Keratinocyte (primary cell): Measurements from ENCODE around the gene CBLL1. TPM values are rescaled to one million over a fixed set of nuclear protein-coding genes. Genes with fewer than 3 reads are reported as not detected.

Source experiments
- DNase-seq: peaks from one replicate; pipeline ENCODE4 v3.0.0-alpha.2; 2011; ENCODE audit warnings: low read depth, missing footprints, low spot score
- FAIRE-seq: peaks from 2 replicates; lab custom pipeline; 2011; peaks lifted over from hg19 to GRCh38; lab: Jason Lieb, UNC
- H2AFZ ChIP-seq: 2 replicates; pipeline ENCODE4 v1.6.0; 2012; ENCODE audit warnings: low read length, control low read depth, inconsistent platforms; ENCODE audit not compliant: control insufficient read depth
- H3K27ac ChIP-seq: 2 replicates; pipeline ENCODE4 v1.5.1; 2011; ENCODE audit warnings: low read length; ENCODE audit not compliant: control insufficient read depth, insufficient read depth
- H3K27me3 ChIP-seq: 3 replicates; pipeline ENCODE4 v1.6.0; 2011; ENCODE audit warnings: low read length; ENCODE audit not compliant: control insufficient read depth, insufficient read depth; ENCODE audit errors: extremely low read depth
- H3K36me3 ChIP-seq, 2 experiments: 2 replicates in 1 of 2; 3 replicates in 1 of 2; pipeline ENCODE4 v1.5.1; 2011; ENCODE audit warnings: low read length in 2 of 2, mild to moderate bottlenecking in 1 of 2; ENCODE audit not compliant: control insufficient read depth in 2 of 2, insufficient read depth in 2 of 2; ENCODE audit errors: extremely low read depth in 1 of 2
- H3K4me1 ChIP-seq: 3 replicates; pipeline ENCODE4 v1.5.1; 2011; ENCODE audit warnings: low read length; ENCODE audit not compliant: control insufficient read depth, insufficient read depth; ENCODE audit errors: extremely low read depth
- H3K4me2 ChIP-seq: 3 replicates; pipeline ENCODE4 v1.6.0; 2011; ENCODE audit warnings: low read depth, low read length; ENCODE audit not compliant: control insufficient read depth, insufficient read depth; ENCODE audit errors: extremely low read depth
- H3K4me3 ChIP-seq, 3 experiments: fragments of 200-600 bp in 1 of 3; sonication (generic) in 1 of 3; 2 replicates in 2 of 3; 3 replicates in 1 of 3; pipeline ENCODE4 v1.5.1; 2011 to 2016; ENCODE audit warnings: low read length in 3 of 3, mild to moderate bottlenecking in 3 of 3, control low read depth in 2 of 3, inconsistent platforms in 1 of 3, low read depth in 1 of 3, mixed read lengths in 1 of 3, mixed run types in 1 of 3, moderate library complexity in 1 of 3; ENCODE audit not compliant: control insufficient read depth in 2 of 3, insufficient read depth in 2 of 3; ENCODE audit errors: extremely low read depth in 1 of 3
- H3K79me2 ChIP-seq: 2 replicates; pipeline ENCODE4 v1.6.0; 2012; ENCODE audit warnings: low read length; ENCODE audit not compliant: control insufficient read depth, insufficient read depth
- H3K9ac ChIP-seq: 3 replicates; pipeline ENCODE4 v1.6.0; 2011; ENCODE audit warnings: low read length; ENCODE audit not compliant: control insufficient read depth, insufficient read depth; ENCODE audit errors: extremely low read depth
- H3K9me1 ChIP-seq: 3 replicates; pipeline ENCODE4 v1.6.0; 2011; ENCODE audit warnings: low read length; ENCODE audit not compliant: control insufficient read depth, insufficient read depth; ENCODE audit errors: extremely low read depth
- H3K9me3 ChIP-seq: 2 replicates; pipeline ENCODE4 v1.5.1; 2012; ENCODE audit warnings: low read depth, low read length; ENCODE audit not compliant: control insufficient read depth
- H4K20me1 ChIP-seq: 3 replicates; pipeline ENCODE4 v1.6.0; 2011; ENCODE audit warnings: low read length; ENCODE audit not compliant: control insufficient read depth, insufficient read depth; ENCODE audit errors: extremely low read depth
- CTCF ChIP-seq, 3 experiments: IDR thresholded peaks in 1 of 3; conservative IDR thresholded peaks in 1 of 3; optimal IDR thresholded peaks in 1 of 3; 2 replicates in 2 of 3; 3 replicates in 1 of 3; pipeline versions ENCODE3 to v1.5.1; 2011; ENCODE audit warnings: low read length in 3 of 3, mild to moderate bottlenecking in 3 of 3, moderate library complexity in 2 of 3, control low read depth in 1 of 3, inconsistent platforms in 1 of 3; ENCODE audit not compliant: insufficient read depth in 2 of 3; ENCODE audit errors: extremely low read depth in 1 of 3
- EZH2 ChIP-seq: IDR thresholded peaks from one replicate; pipeline ENCODE4 v1.6.1; 2012; ENCODE audit warnings: inconsistent platforms, mild to moderate bottlenecking, low read length, moderate library complexity
- dilution Hi-C: fragments of 300-500 bp; cut with MboI; formaldehyde crosslinking; loops from one replicate; pipeline ENCODE4 v1.7.0; 2020; ENCODE audit warnings: low sequenced_read_pairs; ENCODE audit not compliant: extremely low pct_ligation_motif_present
- polyA plus RNA-seq, 5 experiments: library from polyadenylated mRNA; depleted of rRNA in 3 of 5; stranded (reverse) in 3 of 5; stranded (forward) in 1 of 5; unstranded in 1 of 5; fragments of >200 nt; gene quantifications; 1 replicate in 1 of 5; 2 replicates in 3 of 5; 3 replicates in 1 of 5; pipeline versions ENCODE4 v1.2.1 to v1.2.3, GENCODE V29; 2011 to 2012; ENCODE audit warnings: missing spikeins in 2 of 5, low read depth in 1 of 5, low replicate concordance in 1 of 5

CBLL1 gene
- polyA plus RNA-seq, 1 donor (not counting 4 experiments of a cell fraction or from before 2014, with no cell fraction given) = 15.3 TPM

- DNase-seq = no peak
- H3K36me3 ChIP-seq = no peaks in the 10 kb centered on the region
- H3K4me3 ChIP-seq = no peak overlapping the region
- no peaks in the 10 kb centered on the region for H3K79me2 ChIP-seq
- no peak overlapping the region for H2AFZ ChIP-seq
- no peak for TF ChIP-seq EZH2
- no peak for TF ChIP-seq CTCF (optimal IDR thresholded peaks at IDR 0.05 in 1 of 3, IDR thresholded peaks at IDR 0.05 in 1 of 3, conservative IDR thresholded peaks at IDR 0.05 in 1 of 3; ENCODE audit: extremely low read depth in 1 of 3, insufficient read depth in 2 of 3, low read length in 3 of 3)
- no peaks in the 10 kb centered on the region for H3K9me3 ChIP-seq
- H3K9me1 ChIP-seq = no peaks in the 10 kb centered on the region
- H4K20me1 ChIP-seq = no peaks in the 10 kb centered on the region
- no peak overlapping the region for H3K9ac ChIP-seq
- dilution Hi-C loops = no loop called here
- H3K4me2 ChIP-seq = no peak overlapping the region
- H3K4me1 ChIP-seq = no peaks in the 10 kb centered on the region
- H3K27ac ChIP-seq = no peak overlapping the region
- peaks cover 6% of the 10 kb centered on the region for H3K27me3 ChIP-seq
- FAIRE-seq = no peak
Observed at GRCh38 chr7:107783648-107784047, 39.7 kb downstream of the CBLL1 start.

GRCh38 chr7:107785170-107785569 lies 41.2 kb downstream of the CBLL1 start:
- no peak overlapping the region for H3K27ac ChIP-seq
- dilution Hi-C loops = no loop called here
- FAIRE-seq = no peak

More at GRCh38 chr7:107785170-107785569, 41.2 kb downstream of the CBLL1 start:
- H3K36me3 ChIP-seq = no peaks in the 10 kb centered on the region
- no peak overlapping the region for H3K4me3 ChIP-seq
- no peak overlapping the region for H3K4me2 ChIP-seq
- no peaks in the 10 kb centered on the region for H4K20me1 ChIP-seq
- H3K9me3 ChIP-seq = no peaks in the 10 kb centered on the region
- H3K27me3 ChIP-seq = peaks cover 6% of the 10 kb centered on the region
- no peaks in the 10 kb centered on the region for H3K4me1 ChIP-seq
- no peak overlapping the region for H2AFZ ChIP-seq
- DNase-seq = no peak
- TF ChIP-seq EZH2 (no peak), CTCF (optimal IDR thresholded peaks at IDR 0.05 in 1 of 3, IDR thresholded peaks at IDR 0.05 in 1 of 3, conservative IDR thresholded peaks at IDR 0.05 in 1 of 3; ENCODE audit: extremely low read depth in 1 of 3, insufficient read depth in 2 of 3, low read length in 3 of 3) (no peak)
- H3K9ac ChIP-seq = no peak overlapping the region
- no peaks in the 10 kb centered on the region for H3K79me2 ChIP-seq
- H3K9me1 ChIP-seq = no peaks in the 10 kb centered on the region
